Neuron (in vitro differentiated cells): ENCODE measurements around the gene PPEF1.
A peak's percentile ranks its signal among the peaks of the same experiment; 100 is the strongest.

Source experiments
- H2AFZ ChIP-seq: one replicate; pipeline ENCODE4 v1.6.1; 2013; ENCODE audit warnings: low read depth, mild to moderate bottlenecking, inconsistent platforms, low read length, moderate library complexity
- H3K27me3 ChIP-seq: one replicate; pipeline ENCODE4 v1.6.1; 2013; ENCODE audit warnings: low read length; ENCODE audit not compliant: insufficient read depth
- H3K36me3 ChIP-seq: one replicate; pipeline ENCODE4 v1.6.1; 2013; ENCODE audit warnings: low read length; ENCODE audit not compliant: insufficient read depth
- H3K4me1 ChIP-seq: one replicate; pipeline ENCODE4 v1.6.1; 2013; ENCODE audit warnings: low read length; ENCODE audit not compliant: insufficient read depth
- H3K4me3 ChIP-seq: 2 replicates; pipeline ENCODE4 v1.5.1; 2013; ENCODE audit warnings: mild to moderate bottlenecking, low read length, moderate library complexity
- H3K9me3 ChIP-seq: one replicate; pipeline ENCODE4 v1.6.1; 2013; ENCODE audit warnings: low read length

The PPEF1 gene

GRCh38 chrX:18682979-18683387 lies 24.5 kb upstream of the PPEF1 start:
- no peak overlapping the region for H3K4me3 ChIP-seq
- H3K36me3 ChIP-seq, result no peaks in the 10 kb centered on the region
- H2AFZ ChIP-seq, result no peak overlapping the region
- H3K27me3 ChIP-seq, result no peaks in the 10 kb centered on the region
- H3K9me3 ChIP-seq, result no peaks in the 10 kb centered on the region
- H3K4me1 ChIP-seq, result no peaks in the 10 kb centered on the region

GRCh38 chrX:18687856-18688495 lies 19.5 kb upstream of the PPEF1 start:
- no peaks in the 10 kb centered on the region for H3K27me3 ChIP-seq
- no peak overlapping the region for H3K4me3 ChIP-seq
- no peaks in the 10 kb centered on the region for H3K9me3 ChIP-seq
- H2AFZ ChIP-seq, result no peak overlapping the region
- no peaks in the 10 kb centered on the region for H3K36me3 ChIP-seq
- H3K4me1 ChIP-seq, result no peaks in the 10 kb centered on the region

GRCh38 chrX:18691431-18691830 lies 16.0 kb upstream of the PPEF1 start:
- no peaks in the 10 kb centered on the region for H3K4me1 ChIP-seq
- peaks cover 3% of the 10 kb centered on the region for H3K27me3 ChIP-seq

GRCh38 chrX:18692541-18692940 lies 14.9 kb upstream of the PPEF1 start:
- Histone ChIP-seq H3K4me3 (no peak overlapping the region), H3K27me3 (peaks cover 3% of the 10 kb centered on the region), H2AFZ (no peak overlapping the region)

More at GRCh38 chrX:18691431-18691830, 16.0 kb upstream of the PPEF1 start:
- H3K4me3 ChIP-seq, result no peak overlapping the region
- H3K9me3 ChIP-seq, result no peaks in the 10 kb centered on the region
- no peaks in the 10 kb centered on the region for H3K36me3 ChIP-seq
- no peak overlapping the region for H2AFZ ChIP-seq

GRCh38 chrX:18696653-18697052 lies 10.8 kb upstream of the PPEF1 start:
- peaks cover 3% of the 10 kb centered on the region for H3K27me3 ChIP-seq
- H2AFZ ChIP-seq, result no peak overlapping the region
- peaks cover 2% of the 10 kb centered on the region for H3K4me1 ChIP-seq
- H3K9me3 ChIP-seq, result no peaks in the 10 kb centered on the region
- H3K36me3 ChIP-seq, result no peaks in the 10 kb centered on the region
- H3K4me3 ChIP-seq, result no peak overlapping the region

More at GRCh38 chrX:18692541-18692940, 14.9 kb upstream of the PPEF1 start:
- no peaks in the 10 kb centered on the region for H3K9me3 ChIP-seq
- H3K36me3 ChIP-seq, result no peaks in the 10 kb centered on the region
- H3K4me1 ChIP-seq, result no peaks in the 10 kb centered on the region

- no peaks in the 10 kb centered on the region for H3K36me3 ChIP-seq
- no peak overlapping the region for H3K4me3 ChIP-seq
- peaks cover 2% of the 10 kb centered on the region for H3K4me1 ChIP-seq
- peak overlapping the region; percentile 16 for H2AFZ ChIP-seq
- peaks cover 3% of the 10 kb centered on the region for H3K27me3 ChIP-seq
- H3K9me3 ChIP-seq, result no peaks in the 10 kb centered on the region
These were observed 8.5 kb upstream of the PPEF1 start for GRCh38 chrX:18698737-18699650.

GRCh38 chrX:18701621-18702361 lies 5.7 kb upstream of the PPEF1 start:
- Histone ChIP-seq H3K9me3 (no peaks in the 10 kb centered on the region), H3K4me1 (peaks cover 2% of the 10 kb centered on the region), H3K4me3 (no peak overlapping the region), H3K36me3 (no peaks in the 10 kb centered on the region), H2AFZ (no peak overlapping the region), H3K27me3 (no peaks in the 10 kb centered on the region)

GRCh38 chrX:18702362-18703195 lies 4.9 kb upstream of the PPEF1 start:
- Histone ChIP-seq H2AFZ (no peak overlapping the region), H3K4me3 (no peak overlapping the region), H3K4me1 (peaks cover 2% of the 10 kb centered on the region), H3K27me3 (no peaks in the 10 kb centered on the region), H3K9me3 (no peaks in the 10 kb centered on the region), H3K36me3 (no peaks in the 10 kb centered on the region)

GRCh38 chrX:18709833-18710232 lies 2.4 kb downstream of the PPEF1 start:
- no peak overlapping the region for H3K4me3 ChIP-seq
- no peaks in the 10 kb centered on the region for H3K9me3 ChIP-seq
- no peaks in the 10 kb centered on the region for H3K4me1 ChIP-seq
- no peaks in the 10 kb centered on the region for H3K27me3 ChIP-seq
- no peak overlapping the region for H2AFZ ChIP-seq
- no peaks in the 10 kb centered on the region for H3K36me3 ChIP-seq

GRCh38 chrX:18714910-18715309 lies 7.5 kb downstream of the PPEF1 start:
- no peaks in the 10 kb centered on the region for H3K4me1 ChIP-seq
- no peaks in the 10 kb centered on the region for H3K27me3 ChIP-seq
- H3K4me3 ChIP-seq, result no peak overlapping the region
- H3K9me3 ChIP-seq, result no peaks in the 10 kb centered on the region
- H3K36me3 ChIP-seq, result no peaks in the 10 kb centered on the region
- H2AFZ ChIP-seq, result no peak overlapping the region

GRCh38 chrX:18719852-18720251 lies 12.4 kb downstream of the PPEF1 start:
- H3K9me3 ChIP-seq, result no peaks in the 10 kb centered on the region
- H3K36me3 ChIP-seq, result no peaks in the 10 kb centered on the region
- H3K4me3 ChIP-seq, result no peak overlapping the region
- no peaks in the 10 kb centered on the region for H3K4me1 ChIP-seq
- H3K27me3 ChIP-seq, result no peaks in the 10 kb centered on the region
- no peak overlapping the region for H2AFZ ChIP-seq

- H3K27me3 ChIP-seq, result no peaks in the 10 kb centered on the region
- H2AFZ ChIP-seq, result no peak overlapping the region
- H3K36me3 ChIP-seq, result no peaks in the 10 kb centered on the region
- no peaks in the 10 kb centered on the region for H3K9me3 ChIP-seq
- H3K4me1 ChIP-seq, result no peaks in the 10 kb centered on the region
- no peak overlapping the region for H3K4me3 ChIP-seq
These were observed 14.4 kb downstream of the PPEF1 start for GRCh38 chrX:18721683-18722499.
